GM21619 (cell line): ENCODE data around the gene TEKT5.
"Not testable (repeated sequence)": the region's sequence is repeated elsewhere in the genome, so short reads cannot be mapped to it uniquely, and the experiment has no call there.

Experiments used
- ATAC-seq: cut with Tn5 transposase; IDR thresholded peaks from one replicate; pipeline ENCODE4 v1.9.1; 2021; ENCODE audit not compliant: unreplicated experiment

TEKT5 gene

GRCh38 chr16:10694830-10695229 is at the start of gene TEKT5:
Gene TEKT5, minus strand, starts transcription at chr16:10694930. Its CDS starts 57 bp downstream, at chr16:10694873.
- ATAC-seq = no peak

- ATAC-seq = peak; percentile 77
Measured at GRCh38 chr16:10743610-10744369, 49.1 kb upstream of the TEKT5 start, which contains the start of gene NUBP1. Gene NUBP1, plus strand, starts transcription at chr16:10743842. Its CDS starts 22 bp downstream, at chr16:10743864.

- no peak for ATAC-seq
Measured at GRCh38 chr16:10743227-10743609, 48.5 kb upstream of the TEKT5 start.

- ATAC-seq = no peak
Measured at GRCh38 chr16:10741844-10742243, 47.1 kb upstream of the TEKT5 start.

- not testable (repeated sequence) for ATAC-seq
Measured at GRCh38 chr16:10741249-10741648, 46.5 kb upstream of the TEKT5 start.

- ATAC-seq = no peak
Measured at GRCh38 chr16:10740845-10741208, 46.1 kb upstream of the TEKT5 start.

GRCh38 chr16:10740000-10740844 is 45.5 kb upstream of the TEKT5 start:
- ATAC-seq = no peak

- peak; percentile 72 for ATAC-seq
Measured at GRCh38 chr16:10738231-10739077, 43.7 kb upstream of the TEKT5 start.

GRCh38 chr16:10737068-10737625 is 42.4 kb upstream of the TEKT5 start:
- ATAC-seq = peak; percentile 39

- no peak for ATAC-seq
Measured at GRCh38 chr16:10731790-10732189, 37.1 kb upstream of the TEKT5 start.

GRCh38 chr16:10729104-10730048 is 34.6 kb upstream of the TEKT5 start:
- no peak for ATAC-seq

- ATAC-seq = no peak
Measured at GRCh38 chr16:10728003-10728887, 33.5 kb upstream of the TEKT5 start.

GRCh38 chr16:10708969-10709368 is 14.2 kb upstream of the TEKT5 start:
- ATAC-seq = no peak

GRCh38 chr16:10699756-10700155 is 5.0 kb upstream of the TEKT5 start:
- ATAC-seq = no peak

- ATAC-seq = no peak
Measured at GRCh38 chr16:10694306-10694705, 424 bp downstream of the TEKT5 start.

- no peak for ATAC-seq
Measured at GRCh38 chr16:10693889-10694288, 841 bp downstream of the TEKT5 start.

GRCh38 chr16:10692470-10692869 is 2.3 kb downstream of the TEKT5 start:
- ATAC-seq = no peak

GRCh38 chr16:10688726-10689125 is 6.0 kb downstream of the TEKT5 start:
- no peak for ATAC-seq

- ATAC-seq = no peak
Measured at GRCh38 chr16:10688291-10688690, 6.4 kb downstream of the TEKT5 start.
